SK-N-SH treated with all-trans-retinoic acid at 6 μM for 48 hours (cell line): ENCODE results near the gene SLCO3A1.

Source experiments
- CREB5 ChIP-seq: fragments of 250-450 bp; sonication (Bioruptor Pico); IDR thresholded peaks from 2 replicates; pipeline ENCODE4 v1.5.1; 2020; ENCODE audit warnings: low read depth, mild to moderate bottlenecking, moderate library complexity
- CSDC2 ChIP-seq: fragments of 250-450 bp; sonication (Bioruptor Pico); IDR thresholded peaks from 2 replicates; pipeline ENCODE4 v1.5.0; 2020; ENCODE audit warnings: mild to moderate bottlenecking, moderate library complexity
- GLIS3 ChIP-seq: fragments of 250-450 bp; sonication (Bioruptor Pico); IDR thresholded peaks from 2 replicates; pipeline ENCODE4 v1.5.0; 2020; ENCODE audit warnings: mild to moderate bottlenecking, moderate library complexity
- ISL1 ChIP-seq: fragments of 250-450 bp; sonication (Bioruptor Pico); IDR thresholded peaks from 2 replicates; pipeline ENCODE4 v2.1.2; 2022; ENCODE audit warnings: mild to moderate bottlenecking, moderate library complexity
- POU6F1 ChIP-seq: fragments of 250-450 bp; sonication (Bioruptor Pico); IDR thresholded peaks from 2 replicates; pipeline ENCODE4 v1.8.0; 2021; ENCODE audit warnings: low read depth, mild to moderate bottlenecking, moderate library complexity, borderline replicate concordance
- PPARA ChIP-seq: fragments of 250-450 bp; sonication (Bioruptor Pico); IDR thresholded peaks from 2 replicates; pipeline ENCODE4 v1.5.0; 2020; ENCODE audit warnings: mild to moderate bottlenecking, borderline replicate concordance
- RARB ChIP-seq: fragments of 250-450 bp; sonication (Bioruptor Pico); IDR thresholded peaks from 2 replicates; pipeline ENCODE4 v1.8.0; 2021; ENCODE audit warnings: mild to moderate bottlenecking, moderate library complexity
- TOX ChIP-seq: fragments of 250-450 bp; sonication (Bioruptor Pico); IDR thresholded peaks from 2 replicates; pipeline ENCODE4 v1.8.0; 2021; ENCODE audit warnings: mild to moderate bottlenecking, moderate library complexity, borderline replicate concordance
- TSHZ2 ChIP-seq: fragments of 250-450 bp; sonication (Bioruptor Pico); IDR thresholded peaks from 2 replicates; pipeline ENCODE4 v1.5.0; 2020; ENCODE audit warnings: mild to moderate bottlenecking, moderate library complexity
- ZFP3 ChIP-seq: fragments of 250-450 bp; sonication (Bioruptor Pico); IDR thresholded peaks from 2 replicates; pipeline ENCODE4 v1.5.0; 2020; ENCODE audit warnings: mild to moderate bottlenecking, moderate library complexity
- ZNF565 ChIP-seq: fragments of 450-650 bp; formaldehyde crosslinking; conservative IDR thresholded peaks from 2 replicates; pipeline ENCODE4 v1.5.0; 2020; ENCODE audit warnings: low read depth, mild to moderate bottlenecking, moderate library complexity
- ZNF70 ChIP-seq: fragments of 450-650 bp; formaldehyde crosslinking; IDR thresholded peaks from 2 replicates; pipeline ENCODE4 v1.5.0; 2020; ENCODE audit warnings: mild to moderate bottlenecking, moderate library complexity
- ZNF8 ChIP-seq: fragments of 450-650 bp; formaldehyde crosslinking; IDR thresholded peaks from 2 replicates; pipeline ENCODE4 v1.5.0; 2020; ENCODE audit warnings: mild to moderate bottlenecking, moderate library complexity
- TF ChIP-seq, protein P1 (sequence below): fragments of 250-450 bp; sonication (Bioruptor Pico); IDR thresholded peaks from 2 replicates; pipeline ENCODE4 v1.8.0; 2020; ENCODE audit warnings: mild to moderate bottlenecking, moderate library complexity, borderline replicate concordance

- TF ChIP-seq ZNF70 (CRISPR knock-in tag) (no peak), TSHZ2 (CRISPR knock-in tag) (no peak), RARB (no peak), ZNF565 (no peak), GLIS3 (CRISPR knock-in tag) (no peak), CSDC2 (CRISPR knock-in tag) (no peak), ISL1 (CRISPR knock-in tag) (no peak), ZNF8 (CRISPR knock-in tag) (no peak), TOX (CRISPR knock-in tag) (no peak), POU6F1 (CRISPR knock-in tag) (no peak), CREB5 (CRISPR knock-in tag) (no peak), ZFP3 (no peak), PPARA (CRISPR knock-in tag) (no peak)
- TF ChIP-seq, protein P1, sequence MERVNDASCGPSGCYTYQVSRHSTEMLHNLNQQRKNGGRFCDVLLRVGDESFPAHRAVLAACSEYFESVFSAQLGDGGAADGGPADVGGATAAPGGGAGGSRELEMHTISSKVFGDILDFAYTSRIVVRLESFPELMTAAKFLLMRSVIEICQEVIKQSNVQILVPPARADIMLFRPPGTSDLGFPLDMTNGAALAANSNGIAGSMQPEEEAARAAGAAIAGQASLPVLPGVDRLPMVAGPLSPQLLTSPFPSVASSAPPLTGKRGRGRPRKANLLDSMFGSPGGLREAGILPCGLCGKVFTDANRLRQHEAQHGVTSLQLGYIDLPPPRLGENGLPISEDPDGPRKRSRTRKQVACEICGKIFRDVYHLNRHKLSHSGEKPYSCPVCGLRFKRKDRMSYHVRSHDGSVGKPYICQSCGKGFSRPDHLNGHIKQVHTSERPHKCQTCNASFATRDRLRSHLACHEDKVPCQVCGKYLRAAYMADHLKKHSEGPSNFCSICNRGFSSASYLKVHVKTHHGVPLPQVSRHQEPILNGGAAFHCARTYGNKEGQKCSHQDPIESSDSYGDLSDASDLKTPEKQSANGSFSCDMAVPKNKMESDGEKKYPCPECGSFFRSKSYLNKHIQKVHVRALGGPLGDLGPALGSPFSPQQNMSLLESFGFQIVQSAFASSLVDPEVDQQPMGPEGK, result no peak
Measured at GRCh38 chr15:92023965-92024364, 170.5 kb downstream of the SLCO3A1 start.
